Upper lobe of left lung (tissue), 4 donors: ENCODE measurements around the gene PTPN23.

Experiments used
- CTCF ChIP-seq, 6 experiments: fragments of 450-650 bp in 4 of 6; fragments of 200-600 bp in 2 of 6; sonication (generic) in 2 of 6; IDR thresholded peaks; one replicate each; pipeline ENCODE4 v1.5.1; 2016 to 2019; ENCODE audit warnings: antibody characterized with exemption in 6 of 6
- EP300 ChIP-seq, 4 donors: sonication (generic); formaldehyde crosslinking; IDR thresholded peaks; one replicate each; pipeline ENCODE4 v1.5.1; 2017; ENCODE audit warnings: antibody characterized with exemption in 4 of 4, control low read depth in 2 of 4

- TF ChIP-seq CTCF (IDR thresholded peaks at IDR 0.05) (no peak), EP300 (IDR thresholded peaks at IDR 0.05) (no peak)
These were observed 35.2 kb downstream of the PTPN23 start for GRCh38 chr3:47416041-47416440.
